ENCODE results near the gene ATXN7L1. TPM values are rescaled to one million over a fixed set of nuclear protein-coding genes. Genes with fewer than 3 reads are reported as not detected.

The ATXN7L1 gene
- total RNA-seq, 4 donors from 2014 or later: 8.1 to 13.5 (median 9.1) TPM

DNA sequence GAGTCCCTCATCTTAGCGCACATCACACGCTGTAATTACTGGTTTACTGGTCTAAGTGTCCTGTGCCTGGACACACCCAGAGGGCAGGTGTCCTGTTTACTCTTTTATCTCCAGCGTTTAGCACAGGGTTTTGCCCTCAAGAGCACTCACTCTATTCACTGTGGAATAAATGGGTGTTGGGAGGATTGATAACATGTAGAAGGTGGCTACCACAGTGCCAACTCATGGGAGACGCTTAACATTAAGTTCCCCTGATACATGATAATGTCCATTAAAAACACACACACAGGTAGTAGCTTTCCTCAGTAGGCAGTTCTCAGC, 199.0 kb downstream of the ATXN7L1 start:
- intact Hi-C loops (cut with DNase I; ENCODE audit: low total_unique reads): loop anchor here (10.0 kb wide), 1 partner anchor 197 kb away; the partner anchor contains the start of gene ATXN7L1
- no peak overlapping the region for H3K4me3 ChIP-seq (ENCODE audit: low read depth, poor library complexity, severe bottlenecking)
- 86 to 88% methylated on average over 4 of the region's 4 CpGs for WGBS, 2 donors
- TF ChIP-seq POLR2A (IDR thresholded peaks at IDR 0.05) (no peak), CTCF (IDR thresholded peaks at IDR 0.05) (no peak)
- no peak for DNase-seq (ENCODE audit: low spot score in 2 of 2)

GRCh38 chr7:105675934-105676371, 200.4 kb downstream of the ATXN7L1 start:
- intact Hi-C loops (cut with DNase I; ENCODE audit: low total_unique reads): loop anchor here (10.0 kb wide), 1 partner anchor 199 kb away; the partner anchor contains the start of gene ATXN7L1
- DNase-seq (ENCODE audit: low spot score in 2 of 2): peak in 1 of 2 donors; percentile 91
- TF ChIP-seq CTCF (IDR thresholded peaks at IDR 0.05): no peak
- TF ChIP-seq POLR2A (IDR thresholded peaks at IDR 0.05): no peak
- no peak overlapping the region for H3K4me3 ChIP-seq (ENCODE audit: low read depth, poor library complexity, severe bottlenecking)
- 73 to 77% methylated on average over 8 of the region's 8 CpGs for WGBS, 2 donors

DNA sequence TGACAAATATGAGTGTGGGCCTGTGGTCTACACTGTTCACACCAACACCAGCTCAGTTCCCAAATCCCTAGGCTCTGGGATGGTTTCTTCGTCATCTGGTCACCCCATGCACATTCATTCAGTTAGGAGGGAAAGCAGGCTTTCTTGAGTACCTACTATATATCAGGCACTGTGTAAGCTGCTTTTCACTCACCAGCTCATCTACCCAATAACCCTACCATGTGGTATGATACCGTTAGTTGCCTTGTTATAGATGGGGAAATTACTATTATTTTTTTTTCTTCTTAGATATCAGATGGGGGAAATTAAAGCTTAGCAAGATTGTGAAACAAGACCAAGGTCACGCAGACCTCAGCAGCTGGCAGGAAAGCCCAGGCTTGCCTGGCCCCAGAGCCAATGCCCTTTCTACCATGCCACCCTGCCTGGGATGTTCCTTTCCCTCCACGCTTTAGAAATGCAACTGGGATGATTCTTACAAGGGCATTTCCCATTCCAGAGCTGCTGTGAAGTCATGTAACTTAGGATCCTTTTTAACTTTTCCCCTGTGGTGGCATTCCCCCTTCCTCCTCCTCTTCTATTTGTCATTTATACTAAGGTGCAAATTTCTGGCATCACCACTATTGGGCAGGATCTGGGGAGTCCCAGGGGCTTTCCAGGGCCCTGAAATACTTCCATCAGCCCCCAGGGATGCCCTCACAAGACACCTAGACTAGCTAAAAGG, 202.0 kb downstream of the ATXN7L1 start:
- intact Hi-C loops (cut with DNase I; ENCODE audit: low total_unique reads): loop anchor here (10.0 kb wide), 1 partner anchor 200 kb away; the partner anchor contains the start of gene ATXN7L1
- 56 to 63% methylated on average over 4 of the region's 4 CpGs for WGBS, 2 donors
- no peak overlapping the region for H3K4me3 ChIP-seq (ENCODE audit: low read depth, poor library complexity, severe bottlenecking)
- TF ChIP-seq POLR2A (IDR thresholded peaks at IDR 0.05): no peak
- no peak for TF ChIP-seq CTCF (IDR thresholded peaks at IDR 0.05)
- DNase-seq (ENCODE audit: low spot score in 2 of 2): no peak

DNA sequence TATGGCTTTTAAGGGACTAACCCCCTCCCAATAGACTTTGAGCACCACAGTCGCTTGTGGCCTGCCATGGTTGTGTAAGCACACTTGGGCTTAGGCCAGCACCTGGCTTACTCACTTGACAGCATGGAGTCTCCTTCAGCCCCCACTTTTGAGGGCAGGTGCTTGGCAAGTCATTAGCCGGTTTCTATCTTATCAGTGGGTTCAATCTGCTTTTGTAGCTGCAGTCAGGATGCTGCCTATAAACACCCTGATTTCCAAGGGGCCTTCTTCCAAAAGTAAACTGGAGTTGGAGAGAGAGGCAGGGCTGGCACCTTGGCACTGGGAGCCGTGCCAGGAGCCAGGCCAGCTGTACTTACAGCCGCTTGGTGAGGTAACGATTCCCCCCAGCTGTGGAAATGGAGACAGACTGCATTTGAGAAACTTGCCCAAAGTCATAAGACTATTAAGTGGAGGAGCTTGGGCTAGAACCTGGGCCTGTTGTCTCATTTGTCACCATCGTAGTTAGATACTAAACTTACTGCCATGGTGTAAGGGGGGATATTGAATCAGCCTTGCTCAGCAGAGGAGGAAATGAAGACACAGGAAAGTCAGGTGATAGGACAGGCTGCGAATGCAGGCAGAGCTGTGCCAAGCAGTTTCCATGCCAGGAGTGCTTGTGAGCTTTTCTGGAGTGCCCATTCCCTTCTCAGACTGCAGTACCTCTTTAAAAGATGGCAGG, 202.9 kb downstream of the ATXN7L1 start:
- no peak for TF ChIP-seq CTCF (IDR thresholded peaks at IDR 0.05)
- 14 to 41% methylated on average over 7 of the region's 7 CpGs for WGBS, 2 donors
- no peak for DNase-seq (ENCODE audit: low spot score in 2 of 2)
- H3K4me3 ChIP-seq (ENCODE audit: low read depth, poor library complexity, severe bottlenecking): no peak overlapping the region
- intact Hi-C loops (cut with DNase I; ENCODE audit: low total_unique reads): loop anchor here (10.0 kb wide), 1 partner anchor 201 kb away; the partner anchor contains the start of gene ATXN7L1

DNA sequence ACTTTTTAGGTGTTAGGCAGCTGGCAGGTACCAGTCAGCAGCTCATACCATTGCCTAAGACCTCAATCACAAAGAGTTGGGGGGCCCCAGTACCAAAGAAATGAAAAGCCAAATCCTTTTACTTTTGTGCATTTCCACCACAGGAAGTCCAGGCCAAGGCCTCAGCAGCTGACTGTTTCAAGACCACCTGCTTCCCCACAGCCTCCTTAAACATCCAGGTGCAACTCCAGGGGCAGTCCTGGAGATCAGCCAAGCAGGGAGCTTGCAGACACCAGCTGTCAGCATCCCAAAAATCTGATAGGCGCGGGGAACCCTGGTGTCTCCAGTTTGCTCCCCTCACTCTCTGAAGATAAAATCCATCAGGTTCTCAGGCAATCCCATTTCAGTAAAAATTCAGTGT, 203.6 kb downstream of the ATXN7L1 start:
- no peak for TF ChIP-seq POLR2A (IDR thresholded peaks at IDR 0.05)
- no peak for TF ChIP-seq CTCF (IDR thresholded peaks at IDR 0.05)
- intact Hi-C loops (cut with DNase I; ENCODE audit: low total_unique reads): loop anchor here (10.0 kb wide), 1 partner anchor 202 kb away; the partner anchor contains the start of gene ATXN7L1
- no peak for DNase-seq (ENCODE audit: low spot score in 2 of 2)
- no peak overlapping the region for H3K4me3 ChIP-seq (ENCODE audit: low read depth, poor library complexity, severe bottlenecking)
- 95 to 96% methylated on average over 2 of the region's 2 CpGs for WGBS, 2 donors
